ENCODE results near the gene HK3.

The HK3 gene

GRCh38 chr5:176899296-176899891, at the start of gene HK3:
Gene HK3 (minus strand): TSS chr5:176899346. CDS start chr5:176896159, 3,187 bp downstream.
- no peak for DNase-seq

GRCh38 chr5:176948458-176948857, 49.3 kb upstream of the HK3 start:
- no peak for DNase-seq

- no peak for DNase-seq
These were observed 48.7 kb upstream of the HK3 start for GRCh38 chr5:176947847-176948246.

- no peak for DNase-seq
These were observed 45.1 kb upstream of the HK3 start for GRCh38 chr5:176944268-176944667.

GRCh38 chr5:176943816-176944215, 44.7 kb upstream of the HK3 start:
- no peak for DNase-seq

- no peak for DNase-seq
These were observed 42.8 kb upstream of the HK3 start for GRCh38 chr5:176941951-176942350.

GRCh38 chr5:176938472-176938871, 39.3 kb upstream of the HK3 start:
- DNase-seq, result no peak

- no peak for DNase-seq
These were observed 35.9 kb upstream of the HK3 start for GRCh38 chr5:176935017-176935416.

- DNase-seq, result no peak
These were observed 35.3 kb upstream of the HK3 start for GRCh38 chr5:176934309-176934930.

GRCh38 chr5:176929654-176930053, 30.5 kb upstream of the HK3 start:
- DNase-seq, result no peak

- DNase-seq, result no peak
These were observed 28.4 kb upstream of the HK3 start for GRCh38 chr5:176927562-176927961.

- no peak for DNase-seq
These were observed 23.7 kb upstream of the HK3 start for GRCh38 chr5:176922817-176923216.

GRCh38 chr5:176921714-176922113, 22.6 kb upstream of the HK3 start:
- DNase-seq, result no peak

- DNase-seq, result no peak
These were observed 19.5 kb upstream of the HK3 start for GRCh38 chr5:176918613-176919012.

GRCh38 chr5:176916337-176916736, 17.2 kb upstream of the HK3 start:
- DNase-seq, result no peak

GRCh38 chr5:176915906-176916305, 16.8 kb upstream of the HK3 start:
- no peak for DNase-seq

- no peak for DNase-seq
These were observed 13.0 kb upstream of the HK3 start for GRCh38 chr5:176912115-176912514.

GRCh38 chr5:176908675-176909368, 9.7 kb upstream of the HK3 start:
- DNase-seq, result no peak

GRCh38 chr5:176906796-176907195, 7.7 kb upstream of the HK3 start:
- DNase-seq, result no peak

- DNase-seq, result no peak
These were observed 7.0 kb upstream of the HK3 start for GRCh38 chr5:176906126-176906525.

- no peak for DNase-seq
These were observed 5.1 kb upstream of the HK3 start for GRCh38 chr5:176904276-176904675.

GRCh38 chr5:176902911-176903664, 3.9 kb upstream of the HK3 start:
- no peak for DNase-seq

GRCh38 chr5:176902102-176902814, 3.1 kb upstream of the HK3 start:
- DNase-seq, result no peak

All from NCI-H524 treated with DMSO at 0.1 percent for 48 hours (cell line).